ENCODE data around the gene IFT81. TPM values are rescaled to one million over a fixed set of nuclear protein-coding genes. Genes with fewer than 3 reads are reported as not detected.

IFT81 gene
- total RNA-seq, 1 donor from 2014 or later, result 8.9 TPM

- Mint-ChIP-seq H3K4me1 (ENCODE audit: low read depth) (peaks cover 42% of the 10 kb centered on the region), H3K36me3 (ENCODE audit: low read depth) (peaks cover 8% of the 10 kb centered on the region), H3K27ac (ENCODE audit: unreplicated experiment) (no peak overlapping the region), H3K4me3 (ENCODE audit: unreplicated experiment) (no peak overlapping the region), H3K9me3 (ENCODE audit: low read depth) (no peaks in the 10 kb centered on the region), H3K27me3 (ENCODE audit: low read depth) (no peaks in the 10 kb centered on the region)
- no peak for DNase-seq (ENCODE audit: low spot score)
- TF ChIP-seq CTCF (IDR thresholded peaks at IDR 0.05), result peak; percentile 39
Observed at GRCh38 chr12:110245369-110245772, 121.2 kb downstream of the IFT81 start.

GRCh38 chr12:110246636-110247339 lies 122.6 kb downstream of the IFT81 start:
- peaks cover 8% of the 10 kb centered on the region for H3K36me3 Mint-ChIP-seq (ENCODE audit: low read depth)
- DNase-seq (ENCODE audit: low spot score), result no peak
- H3K9me3 Mint-ChIP-seq (ENCODE audit: low read depth), result no peaks in the 10 kb centered on the region
- H3K27me3 Mint-ChIP-seq (ENCODE audit: low read depth), result no peaks in the 10 kb centered on the region
- H3K27ac Mint-ChIP-seq (ENCODE audit: unreplicated experiment), result no peak overlapping the region
- no peak for TF ChIP-seq CTCF (IDR thresholded peaks at IDR 0.05)
- peaks cover 42% of the 10 kb centered on the region for H3K4me1 Mint-ChIP-seq (ENCODE audit: low read depth)
- no peak overlapping the region for H3K4me3 Mint-ChIP-seq (ENCODE audit: unreplicated experiment)

DNA sequence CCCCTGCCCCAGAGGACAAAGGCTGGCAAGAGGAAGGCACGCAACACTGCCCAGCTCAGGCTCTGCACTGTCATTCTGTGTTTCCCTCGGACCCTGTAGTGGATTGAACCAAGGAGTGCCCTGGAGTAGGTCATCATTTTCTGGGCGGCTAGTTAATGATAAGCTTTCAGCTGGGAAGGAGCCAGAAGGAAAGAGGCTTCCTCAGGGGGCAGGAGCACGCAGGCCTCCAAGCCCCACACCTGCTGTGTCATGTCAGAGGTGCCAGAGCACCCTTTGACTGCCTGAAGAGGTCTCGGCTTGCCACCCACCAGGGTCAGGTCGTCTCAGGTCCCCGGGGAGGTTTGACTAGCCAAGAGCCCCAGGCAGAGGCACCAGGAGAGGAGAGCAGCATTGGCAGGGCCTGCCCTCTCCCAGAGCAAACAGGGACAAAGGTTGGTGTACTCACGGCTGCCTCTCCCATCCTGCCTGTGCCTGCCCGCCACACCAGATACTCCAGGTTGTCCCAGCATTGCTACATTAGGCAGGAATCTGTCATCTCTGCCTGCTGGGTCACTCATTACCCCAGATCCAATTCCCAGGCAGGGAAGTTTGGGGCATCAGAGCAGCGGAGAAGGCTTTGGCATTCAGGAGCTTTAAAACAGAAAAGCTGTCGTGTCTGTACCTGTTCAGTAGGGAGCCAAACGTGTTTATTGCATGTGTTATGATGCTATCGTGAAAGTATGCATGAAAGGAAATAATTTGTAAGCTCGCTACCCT lies 123.4 kb downstream of the IFT81 start:
- TF ChIP-seq CTCF (IDR thresholded peaks at IDR 0.05), result no peak
- DNase-seq (ENCODE audit: low spot score), result no peak
- peaks cover 42% of the 10 kb centered on the region for H3K4me1 Mint-ChIP-seq (ENCODE audit: low read depth)
- no peaks in the 10 kb centered on the region for H3K27me3 Mint-ChIP-seq (ENCODE audit: low read depth)
- no peaks in the 10 kb centered on the region for H3K9me3 Mint-ChIP-seq (ENCODE audit: low read depth)
- H3K27ac Mint-ChIP-seq (ENCODE audit: unreplicated experiment), result no peak overlapping the region
- H3K36me3 Mint-ChIP-seq (ENCODE audit: low read depth), result peaks cover 8% of the 10 kb centered on the region
- H3K4me3 Mint-ChIP-seq (ENCODE audit: unreplicated experiment), result no peak overlapping the region

DNA sequence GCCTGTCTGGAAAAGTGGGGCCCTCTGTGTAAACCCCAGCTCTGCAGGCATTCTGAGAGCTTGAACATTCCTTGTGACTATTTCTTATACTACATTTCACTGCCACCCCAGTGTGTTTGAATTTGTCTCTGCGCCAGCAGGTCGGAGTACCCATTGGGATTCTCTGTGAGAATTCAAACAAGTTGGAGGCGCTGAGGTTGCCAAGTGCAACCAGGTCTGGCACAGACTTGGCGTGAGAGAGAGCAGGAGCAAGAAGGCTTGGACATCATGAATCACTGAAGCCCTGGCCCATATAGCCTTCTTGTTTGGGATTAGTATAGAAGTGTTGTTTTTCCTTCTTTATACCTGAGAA lies 123.9 kb downstream of the IFT81 start:
- no peak for DNase-seq (ENCODE audit: low spot score)
- Mint-ChIP-seq H3K36me3 (ENCODE audit: low read depth) (peaks cover 7% of the 10 kb centered on the region), H3K27ac (ENCODE audit: unreplicated experiment) (no peak overlapping the region), H3K9me3 (ENCODE audit: low read depth) (no peaks in the 10 kb centered on the region), H3K4me1 (ENCODE audit: low read depth) (peaks cover 47% of the 10 kb centered on the region), H3K27me3 (ENCODE audit: low read depth) (no peaks in the 10 kb centered on the region), H3K4me3 (ENCODE audit: unreplicated experiment) (no peak overlapping the region)
- TF ChIP-seq CTCF (IDR thresholded peaks at IDR 0.05), result no peak

DNA sequence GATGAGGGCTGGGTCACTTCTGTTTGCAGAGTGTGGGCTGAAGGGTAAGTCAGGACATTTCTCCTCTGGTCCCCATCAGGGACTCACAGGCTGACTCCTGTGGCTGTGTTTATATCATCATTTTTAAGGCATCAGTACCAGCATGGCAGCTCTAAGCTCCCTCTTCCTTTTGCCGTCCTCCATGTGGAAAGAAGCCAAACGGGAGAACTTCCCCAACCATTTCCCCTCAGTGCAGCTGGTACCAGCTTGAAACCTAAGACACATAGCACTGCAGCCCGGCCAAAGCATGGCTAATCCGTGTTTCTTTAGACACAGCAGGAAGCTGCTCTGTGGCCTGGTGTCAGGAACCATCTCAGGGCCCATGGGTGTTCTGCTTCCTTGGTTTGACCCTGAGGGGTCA lies 124.9 kb downstream of the IFT81 start:
- TF ChIP-seq CTCF (IDR thresholded peaks at IDR 0.05), result no peak
- H3K4me3 Mint-ChIP-seq (ENCODE audit: unreplicated experiment), result no peak overlapping the region
- H3K9me3 Mint-ChIP-seq (ENCODE audit: low read depth), result no peaks in the 10 kb centered on the region
- H3K36me3 Mint-ChIP-seq (ENCODE audit: low read depth), result peaks cover 5% of the 10 kb centered on the region
- H3K27me3 Mint-ChIP-seq (ENCODE audit: low read depth), result no peaks in the 10 kb centered on the region
- peak overlapping the region; percentile 76 for H3K27ac Mint-ChIP-seq (ENCODE audit: unreplicated experiment)
- peaks cover 52% of the 10 kb centered on the region for H3K4me1 Mint-ChIP-seq (ENCODE audit: low read depth)
- DNase-seq (ENCODE audit: low spot score), result peak; percentile 59
